Urothelium cell line (cell line): ENCODE measurements around the gene SH3PXD2A.
"Not testable (repeated sequence)": the region's sequence is repeated elsewhere in the genome, so short reads cannot be mapped to it uniquely, and the experiment has no call there.

Source experiments
- DNase-seq: peaks from one replicate; pipeline ENCODE4 v3.0.0; 2011; ENCODE audit warnings: low spot score, mixed read lengths
- FAIRE-seq: peaks from 2 replicates; lab custom pipeline; 2011; peaks lifted over from hg19 to GRCh38; lab: Jason Lieb, UNC

The SH3PXD2A gene

DNA sequence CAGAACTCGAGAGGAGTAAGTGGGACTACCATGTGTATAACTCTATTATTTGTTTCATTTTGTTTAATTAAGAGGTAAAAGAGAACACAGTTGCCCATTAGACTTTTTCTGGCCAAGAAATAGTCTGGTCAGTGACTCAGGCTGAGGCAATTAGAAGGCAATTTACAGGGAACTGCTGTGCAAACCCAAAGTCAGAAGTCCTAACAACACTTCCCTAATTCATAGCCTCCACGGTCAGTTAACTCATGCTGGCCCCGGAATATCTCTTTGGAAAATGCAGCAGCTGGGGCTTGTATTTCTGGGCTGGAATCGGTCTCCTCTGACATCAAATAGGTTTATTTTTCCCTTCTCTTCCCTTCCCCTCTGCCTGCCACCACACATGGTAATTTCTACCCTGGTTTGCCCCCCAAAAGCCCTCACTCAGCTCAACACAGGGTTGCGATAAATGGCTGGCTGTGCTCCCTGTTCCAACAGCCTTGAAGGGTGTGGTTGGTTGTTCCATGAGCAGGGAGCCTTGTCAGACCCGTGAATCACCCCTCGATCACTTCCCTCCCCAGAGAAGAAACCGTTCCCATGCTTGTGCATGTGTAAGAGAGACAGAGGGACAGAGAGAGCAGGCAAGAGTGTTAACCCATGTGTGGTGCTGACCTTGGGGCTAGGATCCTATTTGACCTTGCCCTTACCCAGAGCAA, 5.3 kb downstream of the SH3PXD2A start:
- no peak for FAIRE-seq
- DNase-seq, result no peak

GRCh38 chr10:103849212-103849877, 6.0 kb downstream of the SH3PXD2A start:
- DNase-seq (no peak), FAIRE-seq (no peak)

DNA sequence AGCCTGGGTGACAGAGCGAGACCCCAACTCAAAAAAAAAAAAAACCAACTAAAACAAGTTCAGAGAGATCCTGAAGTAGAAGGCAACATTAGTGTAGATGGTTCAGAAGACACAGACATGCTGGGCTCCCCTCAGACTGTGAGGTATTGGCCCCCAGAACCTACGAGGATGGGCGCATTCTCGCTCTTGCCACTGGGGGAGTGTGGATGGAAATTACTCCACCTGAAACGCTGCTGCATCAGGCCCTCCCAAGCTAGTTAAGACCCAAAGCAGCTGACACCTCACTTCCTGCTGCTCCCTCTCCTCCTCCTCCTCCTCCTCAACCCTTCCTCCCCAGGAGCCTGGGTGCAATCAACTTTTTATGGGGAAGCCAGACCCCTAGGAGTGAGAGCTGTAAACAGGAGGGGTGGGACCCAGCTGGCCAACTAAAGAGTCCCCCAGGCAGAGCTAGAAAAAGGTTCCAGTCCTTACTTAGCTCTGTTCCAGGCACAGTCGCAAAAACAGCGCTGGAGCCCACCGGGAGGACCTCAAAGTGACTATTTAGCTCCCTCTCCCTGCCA, 7.4 kb downstream of the SH3PXD2A start:
- FAIRE-seq (no peak), DNase-seq (no peak)

GRCh38 chr10:103847346-103847745, 8.0 kb downstream of the SH3PXD2A start:
- no peak for FAIRE-seq

DNA sequence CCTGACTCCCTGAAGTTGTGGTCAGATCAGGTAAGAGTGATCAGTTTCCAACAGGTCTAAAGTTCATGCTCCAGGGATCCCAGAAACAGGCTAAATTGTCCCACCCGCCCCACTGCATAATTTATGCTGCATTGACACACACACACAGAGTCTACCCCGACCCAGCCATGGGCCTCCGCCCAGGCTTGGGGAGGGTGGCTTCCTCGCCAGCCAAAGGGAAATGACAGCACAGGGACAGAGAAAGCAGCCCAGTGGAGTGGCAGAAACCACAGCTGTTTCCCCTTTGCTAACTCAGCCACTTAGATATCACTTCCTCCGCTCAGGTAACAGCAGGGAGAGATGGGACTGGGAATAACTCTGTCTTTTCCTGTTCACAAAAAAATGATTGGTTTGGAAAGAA, 9.4 kb downstream of the SH3PXD2A start:
- FAIRE-seq, result peak; percentile 78
- no peak for DNase-seq

More at GRCh38 chr10:103847346-103847745, 8.0 kb downstream of the SH3PXD2A start:
- DNase-seq, result no peak

DNA sequence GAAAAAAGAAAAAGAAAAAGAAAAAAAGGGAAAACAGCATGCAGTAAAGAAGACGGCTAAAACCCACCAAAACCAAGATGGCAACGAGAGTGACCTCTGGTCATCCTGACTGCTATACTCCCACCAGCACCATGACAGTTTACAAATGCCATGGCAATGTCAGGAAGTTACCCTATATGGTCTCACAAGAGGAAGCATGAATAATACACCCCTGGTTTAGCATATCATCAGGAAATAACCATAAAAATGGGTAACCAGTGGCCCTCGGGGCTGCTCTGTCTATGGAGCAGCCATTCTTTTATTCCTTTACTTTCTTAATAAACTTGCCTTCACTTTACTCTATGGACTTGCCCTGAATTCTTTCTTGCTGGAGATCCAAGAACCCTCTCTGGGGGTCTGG, 10.0 kb downstream of the SH3PXD2A start:
- not testable (repeated sequence) for FAIRE-seq, DNase-seq

DNA sequence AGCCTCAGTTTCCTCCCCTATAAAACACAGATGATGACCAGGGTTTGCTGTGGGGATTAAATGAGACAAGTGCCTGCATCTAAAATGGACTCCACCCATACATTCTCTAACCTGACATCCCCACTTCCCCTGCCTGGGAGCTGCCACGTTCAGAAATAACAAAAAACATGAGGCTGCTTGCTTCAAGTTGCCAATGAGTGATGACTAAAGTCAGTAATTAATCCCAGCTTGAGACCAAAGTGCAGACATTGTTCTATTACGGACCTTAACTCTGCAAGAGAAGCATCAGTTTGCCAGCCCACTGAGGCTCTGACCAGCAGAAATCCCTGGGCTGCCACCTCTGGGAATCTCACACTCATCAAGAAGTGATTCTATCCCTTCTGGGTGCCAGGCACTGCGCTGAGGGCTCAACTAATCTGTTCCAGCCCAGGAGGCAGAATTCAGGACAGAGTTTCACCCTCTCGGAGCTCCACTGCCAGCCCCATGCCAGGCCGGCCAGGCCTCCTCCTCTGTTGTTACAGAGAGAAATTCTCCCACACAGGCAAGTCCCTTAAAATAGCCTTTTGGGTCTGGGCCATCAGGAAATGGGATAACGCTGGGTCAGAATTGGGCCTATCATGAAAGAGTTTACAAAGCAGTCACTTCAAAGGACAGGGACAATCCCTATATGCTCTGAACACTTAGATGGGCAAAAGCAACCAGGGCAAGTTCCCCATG, 11.4 kb downstream of the SH3PXD2A start:
- FAIRE-seq, result no peak

GRCh38 chr10:103843045-103843444, 12.3 kb downstream of the SH3PXD2A start:
- DNase-seq (no peak), FAIRE-seq (no peak)

More for the DNA sequence above, 11.4 kb downstream of the SH3PXD2A start:
- no peak for DNase-seq

GRCh38 chr10:103842605-103843004, 12.8 kb downstream of the SH3PXD2A start:
- no peak for FAIRE-seq
- no peak for DNase-seq

DNA sequence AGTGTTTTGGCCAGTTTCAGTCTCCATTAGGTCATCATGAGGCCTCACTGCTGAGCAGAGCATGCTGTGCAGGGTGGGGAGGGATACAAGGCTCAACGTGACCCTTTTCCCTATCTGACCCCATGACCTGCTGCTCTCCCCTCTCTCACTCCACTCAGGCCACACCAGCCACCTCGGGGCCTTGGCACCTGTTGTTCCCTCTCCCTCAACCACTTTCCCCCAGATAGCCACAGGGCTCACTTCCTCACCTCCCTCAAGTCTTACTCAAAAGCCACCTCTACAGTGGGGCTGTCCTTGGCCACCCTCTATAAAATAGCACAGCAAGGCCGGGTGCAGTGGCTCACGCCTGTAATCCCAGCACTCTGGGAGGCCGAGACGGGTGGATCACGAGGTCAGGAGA, 13.9 kb downstream of the SH3PXD2A start:
- no peak for FAIRE-seq

GRCh38 chr10:103840740-103841070, 14.7 kb downstream of the SH3PXD2A start:
- no peak for FAIRE-seq
- no peak for DNase-seq

More for the DNA sequence above, 13.9 kb downstream of the SH3PXD2A start:
- DNase-seq, result no peak

- no peak for DNase-seq
- no peak for FAIRE-seq
These were observed 15.3 kb downstream of the SH3PXD2A start for GRCh38 chr10:103839872-103840739.

DNA sequence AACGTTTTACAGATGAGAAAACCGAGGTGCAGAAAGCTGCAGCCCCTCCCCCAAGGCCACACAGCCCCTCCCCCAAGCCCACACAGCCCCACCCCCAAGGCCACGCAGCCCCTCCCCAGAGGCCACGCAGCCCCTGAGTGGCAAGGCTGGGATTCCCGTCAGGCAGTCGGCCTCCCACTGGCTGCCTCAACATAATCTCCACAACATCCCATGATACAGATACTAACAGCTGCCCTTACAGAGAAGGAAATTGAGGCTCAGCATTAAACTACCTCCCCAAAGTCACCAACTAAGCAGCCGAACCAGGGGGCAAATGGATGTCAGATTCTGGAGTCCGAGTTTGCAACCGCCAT, 15.9 kb downstream of the SH3PXD2A start:
- peak; percentile 9 for FAIRE-seq
- DNase-seq, result no peak

GRCh38 chr10:103838862-103839518, 16.4 kb downstream of the SH3PXD2A start:
- FAIRE-seq, result no peak

GRCh38 chr10:103838070-103838395, 17.3 kb downstream of the SH3PXD2A start:
- FAIRE-seq (no peak), DNase-seq (no peak)

More at GRCh38 chr10:103838862-103839518, 16.4 kb downstream of the SH3PXD2A start:
- DNase-seq, result no peak

GRCh38 chr10:103837370-103838069, 17.9 kb downstream of the SH3PXD2A start:
- DNase-seq (no peak), FAIRE-seq (no peak)

GRCh38 chr10:103836861-103837260, 18.5 kb downstream of the SH3PXD2A start:
- no peak for DNase-seq

DNA sequence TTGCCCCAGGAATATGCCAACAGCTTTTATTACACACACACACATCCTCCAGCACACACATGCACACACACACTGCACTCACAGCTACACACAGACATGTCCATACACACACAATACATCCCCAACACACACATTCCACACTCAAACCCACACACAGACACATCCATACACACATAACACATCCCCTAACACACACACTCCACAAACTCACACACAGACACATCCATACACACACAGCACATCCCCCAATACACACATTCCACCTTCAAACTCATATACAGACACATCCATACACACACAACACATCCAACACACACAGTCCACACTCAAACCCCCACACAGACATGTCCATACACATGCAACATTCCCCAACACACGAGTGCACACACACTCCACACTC, 19.1 kb downstream of the SH3PXD2A start:
- DNase-seq (no peak), FAIRE-seq (peak; percentile 96)

More at GRCh38 chr10:103836861-103837260, 18.5 kb downstream of the SH3PXD2A start:
- FAIRE-seq, result no peak
